ENCODE data around the gene TMEM212. TPM values are rescaled to one million over a fixed set of nuclear protein-coding genes. Genes with fewer than 3 reads are reported as not detected.
"Not testable (repeated sequence)": the region's sequence is repeated elsewhere in the genome, so short reads cannot be mapped to it uniquely, and the experiment has no call there.

The TMEM212 gene
- total RNA-seq, 2 experiments from 2014 or later = not detected

- no peaks in the 10 kb centered on the region for H3K4me1 Mint-ChIP-seq
- no peak overlapping the region for H3K4me3 Mint-ChIP-seq
- H3K9me3 Mint-ChIP-seq = no peaks in the 10 kb centered on the region
- H3K27me3 Mint-ChIP-seq = peaks cover 12% of the 10 kb centered on the region
- no peak for DNase-seq
- no peaks in the 10 kb centered on the region for H3K36me3 Mint-ChIP-seq
- H3K27ac Mint-ChIP-seq = no peak overlapping the region
Observed at GRCh38 chr3:171901615-171902312, 58.6 kb downstream of the TMEM212 start.

GRCh38 chr3:171904829-171905228 lies 61.7 kb downstream of the TMEM212 start:
- Mint-ChIP-seq H3K36me3 (no peaks in the 10 kb centered on the region), H3K9me3 (no peaks in the 10 kb centered on the region), H3K27ac (no peak overlapping the region), H3K27me3 (peaks cover 12% of the 10 kb centered on the region), H3K4me1 (no peaks in the 10 kb centered on the region), H3K4me3 (no peak overlapping the region)
- no peak for DNase-seq

- not testable (repeated sequence) for H3K27me3 Mint-ChIP-seq, H3K4me3 Mint-ChIP-seq, DNase-seq, H3K27ac Mint-ChIP-seq, H3K4me1 Mint-ChIP-seq, H3K9me3 Mint-ChIP-seq, H3K36me3 Mint-ChIP-seq
Observed at GRCh38 chr3:171906503-171906902, 63.4 kb downstream of the TMEM212 start.

GRCh38 chr3:171906951-171907676 lies 64.0 kb downstream of the TMEM212 start:
- Mint-ChIP-seq H3K4me1 (no peaks in the 10 kb centered on the region), H3K27me3 (peaks cover 3% of the 10 kb centered on the region), H3K9me3 (peaks cover 11% of the 10 kb centered on the region), H3K4me3 (no peak overlapping the region), H3K36me3 (no peaks in the 10 kb centered on the region), H3K27ac (no peak overlapping the region)
- no peak for DNase-seq

- Mint-ChIP-seq H3K27ac (no peak overlapping the region), H3K4me3 (no peak overlapping the region), H3K27me3 (peaks cover 3% of the 10 kb centered on the region), H3K4me1 (no peaks in the 10 kb centered on the region), H3K9me3 (peaks cover 11% of the 10 kb centered on the region), H3K36me3 (no peaks in the 10 kb centered on the region)
- no peak for DNase-seq
Observed at GRCh38 chr3:171907761-171908160, 64.6 kb downstream of the TMEM212 start.

GRCh38 chr3:171908731-171909130 lies 65.6 kb downstream of the TMEM212 start:
- Mint-ChIP-seq H3K4me1 (no peaks in the 10 kb centered on the region), H3K36me3 (no peaks in the 10 kb centered on the region), H3K9me3 (peaks cover 11% of the 10 kb centered on the region), H3K4me3 (no peak overlapping the region), H3K27me3 (peaks cover 3% of the 10 kb centered on the region), H3K27ac (no peak overlapping the region)
- no peak for DNase-seq

Other genes with a start within 250 kb of the TMEM212 start
- gene PLD1, start 32.9 kb upstream of the TMEM212 start, total RNA-seq = under 1 TPM; 0.18 to 0.52 TPM
- gene FNDC3B, start 196.2 kb downstream of the TMEM212 start, total RNA-seq = 10 to 100 TPM; 11.6 to 12.2 TPM

All from activated naive CD8-positive, alpha-beta T cell treated with anti-CD3 and anti-CD28 coated beads for 36 hours (primary cell).